HUES64 (cell line): ENCODE measurements around the gene GOLGA8J.
"Not testable (repeated sequence)": the region's sequence is repeated elsewhere in the genome, so short reads cannot be mapped to it uniquely, and the experiment has no call there.

ENCODE experiments used
- H3K27ac ChIP-seq: 2 replicates; pipeline ENCODE4 v1.7.0; 2013; ENCODE audit warnings: low read depth, low read length, inconsistent platforms
- H3K27me3 ChIP-seq: 2 replicates; pipeline ENCODE4 v1.6.1; 2013; ENCODE audit warnings: mild to moderate bottlenecking, low read length; ENCODE audit not compliant: insufficient read depth
- H3K36me3 ChIP-seq: 2 replicates; pipeline ENCODE4 v1.6.1; 2013; ENCODE audit warnings: mild to moderate bottlenecking, low read length; ENCODE audit not compliant: insufficient read depth
- H3K4me1 ChIP-seq: 2 replicates; pipeline ENCODE4 v1.6.1; 2013; ENCODE audit warnings: mild to moderate bottlenecking, low read length, moderate library complexity; ENCODE audit not compliant: insufficient read depth
- H3K4me3 ChIP-seq: 2 replicates; pipeline ENCODE4 v1.5.1; 2013; ENCODE audit warnings: mild to moderate bottlenecking, low read length, moderate library complexity
- H3K9ac ChIP-seq: 2 replicates; pipeline ENCODE4 v1.6.1; 2013; ENCODE audit warnings: mild to moderate bottlenecking, low read depth, low read length
- H3K9me3 ChIP-seq: 2 replicates; pipeline ENCODE4 v1.6.1; 2013; ENCODE audit warnings: low read depth, low read length; ENCODE audit not compliant: insufficient read depth
- WGBS: fragments of 150-250, 120-280 bp; methylation state at CpG from one replicate; pipeline ENCODE4 v1.1.7; 2013; ENCODE audit warnings: missing lambda C conversion rate; 5-methylcytosine and 5-hydroxymethylcytosine counted together

The GOLGA8J gene

DNA sequence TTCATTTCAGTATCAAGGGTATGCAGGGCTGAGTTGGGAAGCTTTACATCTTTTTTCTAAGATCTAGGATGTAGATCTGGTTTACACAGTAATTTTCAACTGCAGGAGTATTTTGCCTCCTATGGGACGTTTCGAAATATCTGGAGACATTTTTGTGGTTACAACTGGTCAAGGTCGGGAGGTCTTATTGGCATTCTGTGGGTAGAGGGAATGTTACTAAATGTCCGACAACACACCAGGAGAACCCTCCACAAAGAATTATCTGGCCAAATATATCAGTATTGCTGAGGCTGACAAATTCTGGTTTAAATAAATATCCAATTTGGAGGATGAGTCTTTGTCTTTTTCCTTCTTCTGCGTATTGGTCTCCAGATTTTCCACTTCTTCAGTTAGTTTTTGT lies 1.9 kb upstream of the GOLGA8J start:
- 92% methylated on average over 4 of the region's 5 CpGs for WGBS
- not testable (repeated sequence) for H3K4me1 ChIP-seq, H3K9me3 ChIP-seq

DNA sequence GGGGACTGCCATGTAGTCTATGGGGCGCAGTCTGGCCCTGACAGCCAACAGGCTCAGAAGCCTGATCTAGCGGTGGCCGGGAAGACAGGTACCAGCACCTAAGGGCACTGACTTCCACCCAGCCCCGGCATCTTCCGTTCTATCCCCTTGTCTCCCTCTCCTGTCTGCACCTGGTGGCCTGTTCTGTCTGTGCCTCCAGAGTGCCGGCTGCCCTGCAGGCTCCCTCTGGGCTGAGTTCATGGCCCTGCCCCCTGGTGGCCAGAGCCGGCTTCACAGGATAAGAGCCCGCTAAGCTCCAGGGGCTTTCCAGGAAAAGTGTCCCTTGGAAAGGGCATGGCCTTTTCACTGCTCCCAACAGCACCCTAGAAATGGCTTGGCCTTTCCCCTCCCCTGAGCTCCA lies 15.1 kb downstream of the GOLGA8J start:
- not testable (repeated sequence) for H3K4me3 ChIP-seq, H3K27me3 ChIP-seq, H3K36me3 ChIP-seq, H3K4me1 ChIP-seq, H3K9me3 ChIP-seq, H3K27ac ChIP-seq, H3K9ac ChIP-seq
- WGBS: no CpG with 5 or more reads among the region's 8 CpGs

More for the DNA sequence above, 1.9 kb upstream of the GOLGA8J start:
- not testable (repeated sequence) for H3K27ac ChIP-seq, H3K4me3 ChIP-seq, H3K27me3 ChIP-seq, H3K9ac ChIP-seq, H3K36me3 ChIP-seq

DNA sequence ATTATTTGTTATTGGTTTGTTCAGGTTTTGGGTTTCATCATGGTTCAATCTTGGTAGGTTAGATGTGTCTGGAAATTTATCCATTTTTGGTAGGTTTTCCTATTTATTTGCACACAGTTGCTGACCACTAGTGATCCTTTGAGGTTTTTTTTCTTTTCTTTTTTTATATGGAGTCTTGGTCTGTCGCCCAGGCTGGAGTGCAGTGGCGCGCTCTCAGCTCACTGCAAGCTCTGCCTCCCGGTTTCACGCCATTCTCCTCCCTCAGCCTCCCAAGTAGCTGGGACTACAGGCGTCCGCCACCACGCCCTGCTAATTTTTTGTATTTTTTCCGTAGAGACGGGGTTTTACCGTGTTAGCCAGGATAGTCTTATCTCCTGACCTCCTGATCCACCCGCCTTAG lies 20.1 kb downstream of the GOLGA8J start:
- no CpG with 5 or more reads among the region's 12 CpGs for WGBS
- H3K9ac ChIP-seq, H3K27ac ChIP-seq, H3K36me3 ChIP-seq, H3K27me3 ChIP-seq, H3K4me3 ChIP-seq, H3K9me3 ChIP-seq, H3K4me1 ChIP-seq: not testable (repeated sequence)

DNA sequence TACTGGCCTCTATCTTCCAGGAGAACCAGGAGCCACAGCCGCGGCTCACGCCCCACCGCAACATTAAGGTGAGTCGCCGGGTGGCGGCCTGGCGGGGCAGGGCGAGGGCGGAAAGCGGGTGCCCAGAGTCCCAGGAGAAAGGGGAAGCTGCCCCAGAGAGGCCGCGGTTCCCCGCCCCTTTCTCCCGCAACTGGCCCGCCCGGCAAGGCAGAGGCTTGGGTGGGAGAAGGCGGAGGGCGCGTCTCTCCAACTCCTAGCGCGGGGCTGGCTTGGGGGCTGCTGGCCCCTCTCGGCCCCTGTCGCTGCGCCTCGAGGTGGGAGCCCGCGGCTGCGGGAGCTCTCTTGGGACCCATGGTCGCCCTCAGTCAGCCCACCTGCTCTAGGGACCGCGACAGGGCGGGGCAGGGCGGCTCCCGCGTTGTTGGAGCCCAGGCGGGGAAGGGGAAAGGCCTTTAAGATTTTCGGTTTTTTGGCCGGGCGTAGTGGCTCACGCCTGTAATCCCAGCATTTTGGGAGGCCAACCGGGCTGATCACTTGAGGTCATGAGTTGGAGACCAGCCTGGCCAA lies 21.3 kb downstream of the GOLGA8J start:
- not testable (repeated sequence) for H3K27me3 ChIP-seq, H3K4me1 ChIP-seq, H3K9me3 ChIP-seq, H3K36me3 ChIP-seq, H3K9ac ChIP-seq, H3K27ac ChIP-seq
- WGBS: 5% methylated on average over 14 of the region's 42 CpGs
- H3K4me3 ChIP-seq: peak overlapping the region; percentile 48

DNA sequence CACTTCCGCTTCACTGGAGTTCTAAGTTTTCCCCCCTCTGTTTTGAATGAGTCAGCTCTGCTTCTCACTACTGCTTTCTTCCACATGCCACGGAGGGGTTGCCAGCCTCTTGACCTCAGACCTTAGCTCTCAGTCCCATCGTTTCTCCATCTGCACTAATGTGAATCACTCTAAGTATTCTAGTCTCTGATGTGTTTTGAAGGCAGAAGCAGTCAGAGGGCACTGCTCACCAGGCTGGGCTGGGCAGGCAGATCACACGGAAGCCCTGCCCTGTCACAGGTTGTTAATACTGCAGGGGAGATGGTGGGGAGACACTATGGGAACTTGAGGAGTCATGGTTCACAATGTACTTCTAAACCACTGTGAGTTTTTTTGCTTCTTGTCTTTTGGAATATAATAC lies 27.8 kb downstream of the GOLGA8J start:
- H3K9me3 ChIP-seq: not testable (repeated sequence)

DNA sequence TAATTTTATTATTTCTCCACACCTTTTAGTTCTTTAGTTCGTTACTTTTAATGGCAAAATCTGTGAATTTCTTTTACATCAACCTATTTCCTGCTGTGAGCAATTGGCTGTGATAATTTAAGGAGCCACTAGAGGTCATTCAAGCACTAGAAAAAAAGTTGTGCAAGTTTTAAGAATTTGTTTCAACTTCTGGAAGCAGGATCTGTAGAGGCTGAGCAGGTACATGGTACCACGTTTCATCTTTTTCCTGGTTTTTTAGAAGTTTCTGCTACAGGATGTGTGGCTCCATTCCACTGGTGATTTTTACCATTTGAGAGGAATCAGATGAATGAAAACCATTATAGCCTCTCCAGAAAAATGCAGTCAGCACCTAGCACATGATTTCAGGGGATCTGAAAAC lies 47.3 kb downstream of the GOLGA8J start:
- not testable (repeated sequence) for H3K9ac ChIP-seq, H3K9me3 ChIP-seq, H3K4me3 ChIP-seq, H3K4me1 ChIP-seq, H3K36me3 ChIP-seq, H3K27me3 ChIP-seq, H3K27ac ChIP-seq
- WGBS: 33% methylated on average over 1 of the region's 2 CpGs

More for the DNA sequence above, 27.8 kb downstream of the GOLGA8J start:
- not testable (repeated sequence) for H3K27me3 ChIP-seq, H3K9ac ChIP-seq, H3K4me3 ChIP-seq, H3K4me1 ChIP-seq, H3K27ac ChIP-seq, H3K36me3 ChIP-seq
- WGBS: no CpG with 5 or more reads among the region's 4 CpGs

DNA sequence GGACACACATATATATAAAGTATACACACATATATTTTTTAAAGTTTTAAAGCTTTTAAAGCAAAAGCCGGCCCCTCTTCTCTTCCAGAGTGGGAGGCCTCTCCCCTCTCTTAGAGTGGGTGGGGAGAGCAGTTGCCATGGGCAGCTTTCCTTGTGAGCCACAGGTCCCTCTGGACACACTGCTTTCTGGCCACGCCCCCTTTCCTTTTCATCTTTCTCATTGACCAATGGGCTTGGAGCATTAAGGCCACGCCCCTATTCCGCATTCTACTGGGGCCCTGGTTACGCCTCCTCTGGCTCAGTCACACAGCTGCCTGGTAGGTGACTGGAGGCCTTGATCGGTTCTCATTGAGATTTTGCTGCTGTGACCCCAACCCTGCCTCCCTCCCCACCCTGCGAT lies 52.0 kb downstream of the GOLGA8J start, which contains the start of gene GOLGA8T:
Gene GOLGA8T, plus strand, starts transcription at position 301 of the 400 bp plus-strand sequence. Its CDS starts 98 bp downstream, at position 399.
- not testable (repeated sequence) for H3K9me3 ChIP-seq, H3K4me3 ChIP-seq, H3K27me3 ChIP-seq, H3K27ac ChIP-seq, H3K9ac ChIP-seq, H3K4me1 ChIP-seq, H3K36me3 ChIP-seq
- WGBS: no CpG with 5 or more reads among the region's 7 CpGs
